ENCODE data around the gene HERC6.

HERC6 gene

DNA sequence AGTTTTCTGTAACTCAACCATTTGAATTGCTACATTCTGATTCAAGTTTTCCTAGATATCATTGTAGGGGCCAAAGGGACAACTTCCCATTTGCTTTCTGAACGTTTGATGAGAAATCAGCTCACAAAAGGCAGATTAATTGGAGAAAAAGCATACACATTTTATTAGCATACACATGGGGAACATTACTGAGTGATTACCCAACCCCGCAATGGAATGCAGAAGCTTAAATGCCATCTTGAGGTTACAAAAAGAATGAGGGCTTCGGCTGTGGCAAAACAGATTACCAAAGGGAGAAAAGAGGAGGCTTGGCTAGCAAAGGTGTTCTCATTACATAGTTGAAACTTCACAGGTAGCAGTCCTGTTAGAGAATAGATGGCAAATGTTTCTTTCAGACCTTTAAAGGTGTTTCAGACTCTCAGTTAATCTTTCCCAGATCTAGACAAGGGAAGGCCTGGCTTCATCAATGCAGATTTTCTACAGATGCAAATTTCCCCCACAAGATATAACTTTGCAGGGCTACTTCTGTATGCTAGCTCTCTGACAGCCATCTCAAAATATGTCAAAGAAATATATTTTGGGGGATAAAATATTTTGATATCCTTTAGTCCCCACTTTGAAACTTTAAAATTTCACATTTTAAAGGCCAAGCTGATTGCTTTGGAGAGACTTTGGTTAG is 26.5 kb upstream of the HERC6 start:
- Histone ChIP-seq H3K4me3 (ENCODE audit: insufficient read depth, low read length, poor library complexity, severe bottlenecking) (no peak overlapping the region), H3K4me2 (ENCODE audit: low read depth, low read length, poor library complexity, severe bottlenecking) (no peak overlapping the region), H3K27ac (ENCODE audit: low read depth, low read length) (no peak overlapping the region), H2AFZ (ENCODE audit: low read depth, low read length, severe bottlenecking) (no peak overlapping the region), H3K9ac (ENCODE audit: low read length) (no peak overlapping the region), H4K20me1 (ENCODE audit: low read depth, low read length) (no peaks in the 10 kb centered on the region), H3K79me2 (ENCODE audit: insufficient read depth, low read length) (no peaks in the 10 kb centered on the region), H3K36me3 (ENCODE audit: low read length) (no peaks in the 10 kb centered on the region), H3K27me3 (ENCODE audit: low read length) (no peaks in the 10 kb centered on the region), H3K9me3 (ENCODE audit: insufficient read depth, low read length) (peaks cover 4% of the 10 kb centered on the region; the same call in 1 of the 2 replicates), H3K9me2 (replicated peaks; ENCODE audit: insufficient read depth, low read length) (no peaks in the 10 kb centered on the region), H3F3A (ENCODE audit: insufficient read depth) (no peaks in the 10 kb centered on the region)
- TF ChIP-seq, protein P1, sequence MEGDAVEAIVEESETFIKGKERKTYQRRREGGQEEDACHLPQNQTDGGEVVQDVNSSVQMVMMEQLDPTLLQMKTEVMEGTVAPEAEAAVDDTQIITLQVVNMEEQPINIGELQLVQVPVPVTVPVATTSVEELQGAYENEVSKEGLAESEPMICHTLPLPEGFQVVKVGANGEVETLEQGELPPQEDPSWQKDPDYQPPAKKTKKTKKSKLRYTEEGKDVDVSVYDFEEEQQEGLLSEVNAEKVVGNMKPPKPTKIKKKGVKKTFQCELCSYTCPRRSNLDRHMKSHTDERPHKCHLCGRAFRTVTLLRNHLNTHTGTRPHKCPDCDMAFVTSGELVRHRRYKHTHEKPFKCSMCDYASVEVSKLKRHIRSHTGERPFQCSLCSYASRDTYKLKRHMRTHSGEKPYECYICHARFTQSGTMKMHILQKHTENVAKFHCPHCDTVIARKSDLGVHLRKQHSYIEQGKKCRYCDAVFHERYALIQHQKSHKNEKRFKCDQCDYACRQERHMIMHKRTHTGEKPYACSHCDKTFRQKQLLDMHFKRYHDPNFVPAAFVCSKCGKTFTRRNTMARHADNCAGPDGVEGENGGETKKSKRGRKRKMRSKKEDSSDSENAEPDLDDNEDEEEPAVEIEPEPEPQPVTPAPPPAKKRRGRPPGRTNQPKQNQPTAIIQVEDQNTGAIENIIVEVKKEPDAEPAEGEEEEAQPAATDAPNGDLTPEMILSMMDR (IDR thresholded peaks at IDR 0.05; ENCODE audit: insufficient read depth, low read length, poor library complexity, severe bottlenecking) = no peak
- no peak for TF ChIP-seq EZH2phosphoT487 (conservative IDR thresholded peaks at IDR 0.05; ENCODE audit: low read length)

GRCh38 chr4:88353324-88353723 is 25.3 kb upstream of the HERC6 start:
- Histone ChIP-seq H3K4me3 (ENCODE audit: insufficient read depth, low read length, poor library complexity, severe bottlenecking) (no peak overlapping the region), H3K27ac (ENCODE audit: low read depth, low read length) (no peak overlapping the region), H3K9me2 (replicated peaks; ENCODE audit: insufficient read depth, low read length) (no peaks in the 10 kb centered on the region), H3K9me3 (ENCODE audit: insufficient read depth, low read length) (peaks cover 4% of the 10 kb centered on the region; the same call in 1 of the 2 replicates), H3K36me3 (ENCODE audit: low read length) (no peaks in the 10 kb centered on the region), H4K20me1 (ENCODE audit: low read depth, low read length) (no peaks in the 10 kb centered on the region), H3F3A (ENCODE audit: insufficient read depth) (no peaks in the 10 kb centered on the region), H3K79me2 (ENCODE audit: insufficient read depth, low read length) (no peaks in the 10 kb centered on the region), H3K4me2 (ENCODE audit: low read depth, low read length, poor library complexity, severe bottlenecking) (no peak overlapping the region), H2AFZ (ENCODE audit: low read depth, low read length, severe bottlenecking) (no peak overlapping the region), H3K9ac (ENCODE audit: low read length) (no peak overlapping the region), H3K27me3 (ENCODE audit: low read length) (no peaks in the 10 kb centered on the region)
- no peak for TF ChIP-seq EZH2phosphoT487 (conservative IDR thresholded peaks at IDR 0.05; ENCODE audit: low read length)
- TF ChIP-seq, protein P1 (IDR thresholded peaks at IDR 0.05; ENCODE audit: insufficient read depth, low read length, poor library complexity, severe bottlenecking) = no peak

DNA sequence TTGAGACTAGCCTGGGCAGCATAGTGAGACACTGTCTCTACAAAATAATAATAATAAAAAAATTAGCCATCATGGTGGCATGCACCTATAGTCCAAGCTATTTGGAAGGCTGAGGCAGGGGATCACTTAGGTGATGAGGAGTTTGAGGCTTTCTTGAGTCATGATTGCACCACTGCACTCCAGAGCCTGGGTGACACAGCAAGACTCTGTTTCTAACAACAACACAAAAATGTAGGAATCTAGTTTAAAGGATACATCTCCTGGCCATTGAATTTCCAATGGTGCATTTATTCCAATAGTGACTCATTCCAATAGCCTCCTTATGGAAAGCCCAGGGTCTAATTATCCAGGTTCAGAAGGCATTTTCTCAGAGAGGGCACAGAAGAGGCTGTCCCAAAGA is 21.9 kb upstream of the HERC6 start:
- no peak overlapping the region for H2AFZ ChIP-seq (ENCODE audit: low read depth, low read length, severe bottlenecking)
- no peaks in the 10 kb centered on the region for H3K79me2 ChIP-seq (ENCODE audit: insufficient read depth, low read length)

More for the DNA sequence above, 21.9 kb upstream of the HERC6 start:
- Histone ChIP-seq H3K9me2 (replicated peaks; ENCODE audit: insufficient read depth, low read length) (no peaks in the 10 kb centered on the region), H3K27ac (ENCODE audit: low read depth, low read length) (no peak overlapping the region), H4K20me1 (ENCODE audit: low read depth, low read length) (no peaks in the 10 kb centered on the region), H3K27me3 (ENCODE audit: low read length) (no peaks in the 10 kb centered on the region), H3K4me2 (ENCODE audit: low read depth, low read length, poor library complexity, severe bottlenecking) (no peak overlapping the region), H3K9me3 (ENCODE audit: insufficient read depth, low read length) (peaks cover 4% of the 10 kb centered on the region; the same call in 1 of the 2 replicates), H3K36me3 (ENCODE audit: low read length) (no peaks in the 10 kb centered on the region), H3F3A (ENCODE audit: insufficient read depth) (no peaks in the 10 kb centered on the region), H3K9ac (ENCODE audit: low read length) (no peak overlapping the region), H3K4me3 (ENCODE audit: insufficient read depth, low read length, poor library complexity, severe bottlenecking) (no peak overlapping the region)
- TF ChIP-seq EZH2phosphoT487 (conservative IDR thresholded peaks at IDR 0.05; ENCODE audit: low read length) = no peak
- TF ChIP-seq, protein P1 (IDR thresholded peaks at IDR 0.05; ENCODE audit: insufficient read depth, low read length, poor library complexity, severe bottlenecking) = no peak
